Transverse colon (tissue), 3 donors: Measurements from ENCODE around the gene CFAP299.

Experiments
- CTCF ChIP-seq, 5 experiments: fragments of 200-600 bp in 3 of 5; fragments of 450-650 bp in 2 of 5; sonication (generic) in 3 of 5; IDR thresholded peaks; 1 replicate in 2 of 5; 2 replicates in 3 of 5; pipeline ENCODE4 v1.5.1; 2016 to 2017; ENCODE audit warnings: antibody characterized with exemption in 5 of 5, inconsistent platforms in 3 of 5, mild to moderate bottlenecking in 2 of 5, moderate library complexity in 1 of 5
- POLR2A ChIP-seq: fragments of 450-650 bp; IDR thresholded peaks from one replicate; pipeline ENCODE4 v1.6.1; 2016; ENCODE audit warnings: antibody characterized with exemption, mild to moderate bottlenecking, moderate library complexity

GRCh38 chr4:80926446-80926845 is 590.9 kb downstream of the CFAP299 start:
- TF ChIP-seq POLR2A (no peak), CTCF (IDR thresholded peaks at IDR 0.05) (no peak)
